Activated naive CD4-positive, alpha-beta T cell treated with Interleukin-2 at 50 U/mL for 16 hours (primary cell): Measurements from ENCODE around the gene CEACAM5.
"Not testable (repeated sequence)": the region's sequence is repeated elsewhere in the genome, so short reads cannot be mapped to it uniquely, and the experiment has no call there.

ENCODE experiments used
- DNase-seq: peaks from one replicate; pipeline ENCODE4 v3.0.0-alpha.2; 2020

CEACAM5 gene

DNA sequence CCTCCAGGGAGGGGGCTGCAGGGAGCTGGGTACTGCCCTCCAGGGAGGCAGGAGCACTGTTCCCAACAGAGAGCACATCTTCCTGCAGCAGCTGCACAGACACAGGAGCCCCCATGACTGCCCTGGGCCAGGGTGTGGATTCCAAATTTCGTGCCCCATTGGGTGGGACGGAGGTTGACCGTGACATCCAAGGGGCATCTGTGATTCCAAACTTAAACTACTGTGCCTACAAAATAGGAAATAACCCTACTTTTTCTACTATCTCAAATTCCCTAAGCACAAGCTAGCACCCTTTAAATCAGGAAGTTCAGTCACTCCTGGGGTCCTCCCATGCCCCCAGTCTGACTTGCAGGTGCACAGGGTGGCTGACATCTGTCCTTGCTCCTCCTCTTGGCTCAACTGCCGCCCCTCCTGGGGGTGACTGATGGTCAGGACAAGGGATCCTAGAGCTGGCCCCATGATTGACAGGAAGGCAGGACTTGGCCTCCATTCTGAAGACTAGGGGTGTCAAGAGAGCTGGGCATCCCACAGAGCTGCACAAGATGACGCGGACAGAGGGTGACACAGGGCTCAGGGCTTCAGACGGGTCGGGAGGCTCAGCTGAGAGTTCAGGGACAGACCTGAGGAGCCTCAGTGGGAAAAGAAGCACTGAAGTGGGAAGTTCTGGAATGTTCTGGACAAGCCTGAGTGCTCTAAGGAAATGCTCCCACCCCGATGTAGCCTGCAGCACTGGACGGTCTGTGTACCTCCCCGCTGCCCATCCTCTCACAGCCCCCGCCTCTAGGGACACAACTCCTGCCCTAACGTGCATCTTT lies 7.8 kb upstream of the CEACAM5 start:
- no peak for DNase-seq

- DNase-seq, result no peak
These were observed 6.9 kb upstream of the CEACAM5 start for GRCh38 chr19:41701401-41702075.

GRCh38 chr19:41702171-41702651 lies 6.2 kb upstream of the CEACAM5 start:
- DNase-seq, result no peak

- no peak for DNase-seq
These were observed 4.7 kb upstream of the CEACAM5 start for GRCh38 chr19:41703602-41704293.

DNA sequence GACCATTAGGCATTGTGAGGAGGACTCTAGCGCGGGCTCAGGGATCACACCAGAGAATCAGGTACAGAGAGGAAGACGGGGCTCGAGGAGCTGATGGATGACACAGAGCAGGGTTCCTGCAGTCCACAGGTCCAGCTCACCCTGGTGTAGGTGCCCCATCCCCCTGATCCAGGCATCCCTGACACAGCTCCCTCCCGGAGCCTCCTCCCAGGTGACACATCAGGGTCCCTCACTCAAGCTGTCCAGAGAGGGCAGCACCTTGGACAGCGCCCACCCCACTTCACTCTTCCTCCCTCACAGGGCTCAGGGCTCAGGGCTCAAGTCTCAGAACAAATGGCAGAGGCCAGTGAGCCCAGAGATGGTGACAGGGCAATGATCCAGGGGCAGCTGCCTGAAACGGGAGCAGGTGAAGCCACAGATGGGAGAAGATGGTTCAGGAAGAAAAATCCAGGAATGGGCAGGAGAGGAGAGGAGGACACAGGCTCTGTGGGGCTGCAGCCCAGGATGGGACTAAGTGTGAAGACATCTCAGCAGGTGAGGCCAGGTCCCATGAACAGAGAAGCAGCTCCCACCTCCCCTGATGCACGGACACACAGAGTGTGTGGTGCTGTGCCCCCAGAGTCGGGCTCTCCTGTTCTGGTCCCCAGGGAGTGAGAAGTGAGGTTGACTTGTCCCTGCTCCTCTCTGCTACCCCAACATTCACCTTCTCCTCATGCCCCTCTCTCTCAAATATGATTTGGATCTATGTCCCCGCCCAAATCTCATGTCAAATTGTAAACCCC lies 2.8 kb upstream of the CEACAM5 start:
- DNase-seq, result peak; percentile 25

- peak; percentile 68 for DNase-seq
These were observed 1.5 kb upstream of the CEACAM5 start for GRCh38 chr19:41706741-41707501.

DNA sequence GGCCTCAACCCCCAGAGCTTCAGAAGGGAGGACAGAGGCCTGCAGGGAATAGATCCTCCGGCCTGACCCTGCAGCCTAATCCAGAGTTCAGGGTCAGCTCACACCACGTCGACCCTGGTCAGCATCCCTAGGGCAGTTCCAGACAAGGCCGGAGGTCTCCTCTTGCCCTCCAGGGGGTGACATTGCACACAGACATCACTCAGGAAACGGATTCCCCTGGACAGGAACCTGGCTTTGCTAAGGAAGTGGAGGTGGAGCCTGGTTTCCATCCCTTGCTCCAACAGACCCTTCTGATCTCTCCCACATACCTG lies 969 bp upstream of the CEACAM5 start:
- DNase-seq, result no peak

GRCh38 chr19:41707871-41708371 lies 505 bp upstream of the CEACAM5 start:
- DNase-seq, result no peak

- DNase-seq, result not testable (repeated sequence)
These were observed 1.1 kb downstream of the CEACAM5 start for GRCh38 chr19:41709516-41709915.

GRCh38 chr19:41709951-41710645 lies 1.7 kb downstream of the CEACAM5 start:
- DNase-seq, result no peak

DNA sequence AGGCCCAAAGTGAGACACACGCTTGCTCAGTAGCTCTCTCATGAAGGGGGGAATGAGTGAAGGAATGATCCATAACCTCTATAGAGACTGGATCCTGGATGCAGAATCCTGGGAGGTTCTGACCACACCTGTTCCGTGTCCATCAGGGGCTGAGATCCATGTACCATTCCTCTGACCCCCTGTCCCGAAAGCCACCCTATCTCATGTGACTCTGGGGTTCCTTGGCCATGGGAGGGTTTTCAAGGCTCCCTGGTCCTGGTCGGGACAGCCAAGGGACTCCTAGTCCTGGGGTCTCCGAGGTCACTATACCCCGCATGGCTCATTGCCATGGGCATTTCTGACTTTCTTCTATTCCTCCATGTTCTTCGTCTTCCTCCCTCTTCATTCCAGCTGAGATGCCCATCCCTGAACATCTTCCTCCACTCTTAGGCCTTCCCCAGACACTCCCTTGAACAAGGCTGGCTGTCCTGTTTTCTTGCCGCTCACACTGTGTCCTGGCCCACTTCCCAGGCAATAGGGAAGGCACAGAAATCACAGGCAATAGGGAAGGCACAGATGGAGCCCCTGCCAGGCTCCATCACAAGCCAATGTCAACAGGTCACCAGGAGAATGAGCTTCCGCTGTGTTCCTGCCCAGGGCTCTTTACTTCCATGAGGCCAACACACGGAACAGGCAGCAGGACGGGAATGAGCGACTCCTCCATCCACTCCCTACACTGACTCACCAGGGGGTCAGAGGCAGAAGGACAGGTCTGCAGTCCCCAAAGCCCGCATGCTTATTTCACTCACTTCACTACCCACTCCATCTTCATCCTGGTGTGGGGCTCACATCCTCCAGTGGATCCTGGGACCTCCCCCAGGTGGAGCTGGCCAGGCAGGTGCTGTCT lies 3.2 kb downstream of the CEACAM5 start:
- no peak for DNase-seq

- DNase-seq, result no peak
These were observed 6.2 kb downstream of the CEACAM5 start for GRCh38 chr19:41714598-41714997.

DNA sequence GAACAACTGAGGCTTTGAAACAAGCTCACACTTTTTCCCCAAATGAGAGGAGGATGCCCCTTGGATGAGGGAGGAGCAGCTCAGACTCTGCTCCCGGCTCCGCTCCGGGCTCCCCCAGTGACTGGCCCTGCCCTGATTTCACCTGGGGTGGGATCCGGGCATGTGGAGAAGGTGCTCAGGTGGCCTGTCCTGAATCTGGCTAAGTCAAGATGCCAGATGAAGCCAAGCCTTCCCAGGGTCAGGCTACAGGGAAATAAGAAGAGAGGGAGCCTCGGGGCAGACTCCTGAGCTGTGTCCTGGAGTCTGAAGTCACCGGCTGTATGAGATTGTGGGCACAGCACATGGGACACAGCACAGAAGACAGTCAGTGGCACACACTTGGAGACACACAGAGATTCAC lies 10.3 kb downstream of the CEACAM5 start:
- DNase-seq, result no peak

GRCh38 chr19:41720103-41720502 lies 11.7 kb downstream of the CEACAM5 start:
- DNase-seq, result no peak

GRCh38 chr19:41726493-41726892 lies 18.1 kb downstream of the CEACAM5 start:
- no peak for DNase-seq

DNA sequence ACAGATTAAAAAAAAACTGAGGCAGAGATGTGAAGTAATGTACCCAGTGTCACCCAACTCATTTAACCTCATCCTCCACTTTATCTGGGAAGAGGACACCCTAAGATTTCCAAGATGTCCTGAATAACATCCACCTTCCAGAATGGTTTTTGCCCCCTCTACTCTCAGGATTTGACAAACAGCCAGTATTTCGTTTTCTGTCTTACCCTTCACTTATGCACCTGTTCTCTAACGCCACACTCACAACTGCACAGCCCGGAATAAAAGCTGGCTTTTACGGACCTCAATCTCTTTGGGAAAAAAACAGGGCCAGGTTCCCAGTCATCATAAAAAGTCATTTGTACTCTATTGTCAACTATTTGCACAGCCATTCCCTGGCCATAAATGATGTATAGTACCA lies 25.7 kb downstream of the CEACAM5 start:
- no peak for DNase-seq

- no peak for DNase-seq
These were observed 26.2 kb downstream of the CEACAM5 start for GRCh38 chr19:41734585-41734984.

DNA sequence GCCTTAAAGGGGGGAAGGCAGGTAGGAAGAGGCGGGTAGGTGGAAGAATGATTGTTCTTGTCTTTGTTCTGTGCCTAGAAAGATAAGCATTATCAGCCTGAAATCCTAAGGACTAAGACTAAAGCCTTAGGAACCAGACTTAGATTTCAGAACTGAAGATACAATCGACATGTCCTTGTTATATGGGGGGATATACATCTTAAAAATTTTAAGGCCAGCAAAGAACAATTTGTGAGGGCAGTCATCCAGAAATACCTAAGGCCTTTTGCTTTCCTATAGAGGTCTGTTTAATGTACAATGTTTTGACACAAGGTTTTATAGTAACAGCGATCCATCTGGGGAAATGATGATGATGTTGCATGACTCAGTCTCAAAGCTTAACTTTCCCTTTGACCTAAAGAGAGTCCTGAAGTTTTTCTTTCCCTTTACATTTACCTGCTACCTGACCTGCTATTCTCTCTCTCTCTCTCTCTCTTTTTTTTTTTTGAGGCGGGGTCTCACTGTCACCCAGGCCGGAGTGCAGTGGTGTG lies 26.7 kb downstream of the CEACAM5 start:
- DNase-seq, result no peak

GRCh38 chr19:41739361-41739760 lies 30.9 kb downstream of the CEACAM5 start:
- DNase-seq, result no peak
